CD8-positive, alpha-beta memory T cell (primary cell): ENCODE measurements around the gene CPA5. TPM values are rescaled to one million over a fixed set of nuclear protein-coding genes. Genes with fewer than 3 reads are reported as not detected.

Experiments
- CTCF ChIA-PET: fragments of 350-600 bp; sonication (Branson Sonifier 250); formaldehyde crosslinking; loops from one replicate; lab custom pipeline; 2021; ENCODE audit warnings: antibody characterized with exemption; lab: Charles Lee
- POLR2A ChIA-PET: fragments of 350-600 bp; sonication (Branson Sonifier 250); formaldehyde crosslinking; loops from one replicate; lab custom pipeline; 2021; ENCODE audit warnings: antibody characterized with exemption; lab: Charles Lee
- DNase-seq, 5 donors: peaks; one replicate each; pipeline versions ENCODE4 v3.0.0 to v3.0.0-alpha.2; 2020 to 2022; ENCODE audit warnings: mixed read lengths in 1 of 5
- H3K27ac ChIP-seq: one replicate; pipeline ENCODE4 v1.7.0; 2013; ENCODE audit warnings: low read depth, mild to moderate bottlenecking, low read length, moderate library complexity
- H3K27me3 ChIP-seq: 2 replicates; pipeline ENCODE4 v1.7.0; 2013; ENCODE audit warnings: low read length, mild to moderate bottlenecking; ENCODE audit not compliant: insufficient read depth, poor library complexity, severe bottlenecking
- H3K36me3 ChIP-seq: 2 replicates; pipeline ENCODE4 v1.7.0; 2013; ENCODE audit warnings: mild to moderate bottlenecking, low read length, moderate library complexity; ENCODE audit not compliant: insufficient read depth
- H3K4me1 ChIP-seq: 2 replicates; pipeline ENCODE4 v1.7.0; 2013; ENCODE audit warnings: mild to moderate bottlenecking, low read length, moderate library complexity; ENCODE audit not compliant: insufficient read depth
- H3K4me3 ChIP-seq: 2 replicates; pipeline ENCODE4 v1.7.0; 2013; ENCODE audit warnings: mild to moderate bottlenecking, low read length
- H3K9me3 ChIP-seq: 2 replicates; pipeline ENCODE4 v1.7.0; 2013; ENCODE audit warnings: mild to moderate bottlenecking, low read length
- H3K27ac Mint-ChIP-seq, 8 donors: one replicate each; pipeline ENCODE4 v1.8.0; 2020 to 2021; ENCODE audit warnings: mixed read lengths in 8 of 8, mild to moderate bottlenecking in 6 of 8, inconsistent platforms in 3 of 8, moderate library complexity in 3 of 8
- H3K27me3 Mint-ChIP-seq, 2 donors: one replicate each; pipeline ENCODE4 v1.8.0; 2020 to 2021; ENCODE audit warnings: mixed read lengths in 2 of 2, mild to moderate bottlenecking in 1 of 2, moderate library complexity in 1 of 2
- H3K36me3 Mint-ChIP-seq, 3 donors: one replicate each; pipeline ENCODE4 v1.8.0; 2020 to 2021; ENCODE audit warnings: mixed read lengths in 3 of 3, inconsistent platforms in 1 of 3, mild to moderate bottlenecking in 1 of 3
- H3K4me1 Mint-ChIP-seq, 3 donors: one replicate each; pipeline ENCODE4 v1.8.0; 2020 to 2021; ENCODE audit warnings: mixed read lengths in 3 of 3, inconsistent platforms in 1 of 3, mild to moderate bottlenecking in 1 of 3
- H3K4me3 Mint-ChIP-seq, 7 donors: one replicate each; pipeline ENCODE4 v1.8.0; 2020 to 2021; ENCODE audit warnings: mixed read lengths in 7 of 7, mild to moderate bottlenecking in 6 of 7, moderate library complexity in 4 of 7, inconsistent platforms in 2 of 7
- H3K9me3 Mint-ChIP-seq, 5 donors: one replicate each; pipeline ENCODE4 v1.8.0; 2020 to 2022; ENCODE audit warnings: mixed read lengths in 5 of 5, mild to moderate bottlenecking in 3 of 5, moderate library complexity in 2 of 5, inconsistent platforms in 1 of 5
- polyA plus RNA-seq: library from polyadenylated mRNA; unstranded; fragments of 300-500 nt; fragmentation: Illumina TruSeq; gene quantifications from one replicate; pipeline ENCODE4 v1.2.3, GENCODE V29; 2021
- total RNA-seq, 2 experiments: library from RNA; stranded (reverse); gene quantifications; one replicate each; pipeline ENCODE4 v1.2.3, GENCODE V29; 2021

Gene CPA5
- total and polyA plus RNA-seq, 3 experiments from 2014 or later = 1.0 to 30.5 (median 2.0) TPM

GRCh38 chr7:130394421-130395195 lies 50.0 kb downstream of the CPA5 start:
- H3K4me1 ChIP-seq = peaks cover 21% of the 10 kb centered on the region
- Mint-ChIP-seq H3K27me3 (no peaks in the 10 kb centered on the region), H3K27ac (peak overlapping the region; percentile 16 to 92 (median 85)), H3K9me3 (no peaks in the 10 kb centered on the region), H3K4me1 (peaks cover 15 to 21% (median 20%) of the 10 kb centered on the region in 3 donors), H3K36me3 (peaks cover 0 to 11% (median 2%) of the 10 kb centered on the region in 3 donors), H3K4me3 (peak overlapping the region; percentile 8 to 83 (median 72))
- H3K4me3 ChIP-seq = peak overlapping the region; percentile 37
- H3K9me3 ChIP-seq = no peaks in the 10 kb centered on the region
- H3K27ac ChIP-seq = no peak overlapping the region
- ChIA-PET POLR2A (interaction anchor here (0.7 kb wide), 1 partner anchor 27 kb away, joined by 3 read pairs; no protein-coding TSS in a partner anchor), CTCF (no interaction called here)
- peak in 2 of 5 donors; percentile 44 to 72 for DNase-seq
- H3K27me3 ChIP-seq = no peaks in the 10 kb centered on the region
- no peaks in the 10 kb centered on the region for H3K36me3 ChIP-seq

- DNase-seq = no peak
- Mint-ChIP-seq H3K27me3 (no peaks in the 10 kb centered on the region), H3K27ac (peak overlapping the region in 1 of 8 donors; percentile 40), H3K36me3 (peaks cover 4 to 16% (median 8%) of the 10 kb centered on the region in 3 donors), H3K4me1 (peaks cover 15 to 21% (median 20%) of the 10 kb centered on the region in 3 donors), H3K4me3 (no peak overlapping the region), H3K9me3 (no peaks in the 10 kb centered on the region)
- H3K9me3 ChIP-seq = no peaks in the 10 kb centered on the region
- POLR2A ChIA-PET = no interaction called here
- no peaks in the 10 kb centered on the region for H3K27me3 ChIP-seq
- CTCF ChIA-PET = no interaction called here
- H3K27ac ChIP-seq = no peak overlapping the region
- H3K4me1 ChIP-seq = peaks cover 21% of the 10 kb centered on the region
- no peak overlapping the region for H3K4me3 ChIP-seq
- no peaks in the 10 kb centered on the region for H3K36me3 ChIP-seq
Measured at GRCh38 chr7:130395421-130395820, 50.8 kb downstream of the CPA5 start.

GRCh38 chr7:130396109-130396508 lies 51.5 kb downstream of the CPA5 start:
- peak overlapping the region in 1 of 8 donors; percentile 38 for H3K27ac Mint-ChIP-seq
- POLR2A ChIA-PET = no interaction called here
- Histone ChIP-seq H3K27me3 (no peaks in the 10 kb centered on the region), H3K4me1 (peaks cover 21% of the 10 kb centered on the region), H3K9me3 (no peaks in the 10 kb centered on the region), H3K36me3 (no peaks in the 10 kb centered on the region), H3K27ac (no peak overlapping the region), H3K4me3 (no peak overlapping the region)
- peaks cover 15 to 21% (median 20%) of the 10 kb centered on the region in 3 donors for H3K4me1 Mint-ChIP-seq
- H3K27me3 Mint-ChIP-seq = no peaks in the 10 kb centered on the region
- no peak overlapping the region for H3K4me3 Mint-ChIP-seq
- no peaks in the 10 kb centered on the region for H3K9me3 Mint-ChIP-seq
- no peak for DNase-seq
- peaks cover 5 to 22% (median 11%) of the 10 kb centered on the region in 3 donors for H3K36me3 Mint-ChIP-seq
- CTCF ChIA-PET = no interaction called here

GRCh38 chr7:130397051-130397757 lies 52.6 kb downstream of the CPA5 start:
- CTCF ChIA-PET = interaction anchor here (0.7 kb wide), 1 partner anchor 14 kb away, joined by 5 read pairs; no protein-coding TSS in a partner anchor
- POLR2A ChIA-PET = no interaction called here
- no peaks in the 10 kb centered on the region for H3K36me3 ChIP-seq
- H3K4me1 ChIP-seq = peaks cover 21% of the 10 kb centered on the region
- Mint-ChIP-seq H3K4me3 (no peak overlapping the region), H3K4me1 (peaks cover 15 to 21% (median 20%) of the 10 kb centered on the region in 3 donors), H3K27ac (no peak overlapping the region), H3K36me3 (peaks cover 5 to 28% (median 11%) of the 10 kb centered on the region in 3 donors), H3K27me3 (no peaks in the 10 kb centered on the region), H3K9me3 (no peaks in the 10 kb centered on the region)
- no peak for DNase-seq
- no peak overlapping the region for H3K4me3 ChIP-seq
- H3K27me3 ChIP-seq = no peaks in the 10 kb centered on the region
- no peak overlapping the region for H3K27ac ChIP-seq
- no peaks in the 10 kb centered on the region for H3K9me3 ChIP-seq

GRCh38 chr7:130397758-130398073 lies 53.1 kb downstream of the CPA5 start:
- Mint-ChIP-seq H3K27me3 (no peaks in the 10 kb centered on the region), H3K36me3 (peaks cover 9 to 32% (median 11%) of the 10 kb centered on the region in 3 donors)

GRCh38 chr7:130398526-130399090 lies 54.0 kb downstream of the CPA5 start:
- DNase-seq = no peak
- ChIA-PET CTCF (no interaction called here), POLR2A (no interaction called here)
- Mint-ChIP-seq H3K4me3 (no peak overlapping the region), H3K27ac (peak overlapping the region in 1 of 8 donors; percentile 12), H3K4me1 (peaks cover 14 to 18% (median 17%) of the 10 kb centered on the region in 3 donors), H3K36me3 (peaks cover 9 to 34% (median 11%) of the 10 kb centered on the region in 3 donors), H3K9me3 (no peaks in the 10 kb centered on the region), H3K27me3 (no peaks in the 10 kb centered on the region)
- Histone ChIP-seq H3K36me3 (no peaks in the 10 kb centered on the region), H3K27me3 (no peaks in the 10 kb centered on the region), H3K27ac (no peak overlapping the region), H3K4me3 (no peak overlapping the region), H3K9me3 (no peaks in the 10 kb centered on the region), H3K4me1 (peaks cover 20% of the 10 kb centered on the region)

More at GRCh38 chr7:130397758-130398073, 53.1 kb downstream of the CPA5 start:
- Mint-ChIP-seq H3K27ac (no peak overlapping the region), H3K4me3 (no peak overlapping the region), H3K9me3 (no peaks in the 10 kb centered on the region), H3K4me1 (peaks cover 15 to 21% (median 20%) of the 10 kb centered on the region in 3 donors)
- no peak for DNase-seq
- Histone ChIP-seq H3K27me3 (no peaks in the 10 kb centered on the region), H3K36me3 (no peaks in the 10 kb centered on the region), H3K27ac (no peak overlapping the region), H3K9me3 (no peaks in the 10 kb centered on the region), H3K4me1 (peaks cover 21% of the 10 kb centered on the region), H3K4me3 (no peak overlapping the region)
- CTCF ChIA-PET = no interaction called here
- POLR2A ChIA-PET = no interaction called here

- POLR2A ChIA-PET = interaction anchor here (0.6 kb wide), 1 partner anchor 9 kb away, joined by 4 read pairs; no protein-coding TSS in a partner anchor
- H3K27ac ChIP-seq = no peak overlapping the region
- Mint-ChIP-seq H3K27me3 (no peaks in the 10 kb centered on the region), H3K36me3 (peaks cover 9 to 37% (median 11%) of the 10 kb centered on the region in 3 donors), H3K9me3 (no peaks in the 10 kb centered on the region), H3K4me3 (no peak overlapping the region), H3K27ac (no peak overlapping the region), H3K4me1 (peaks cover 2 to 3% (median 3%) of the 10 kb centered on the region in 3 donors)
- H3K4me3 ChIP-seq = no peak overlapping the region
- H3K4me1 ChIP-seq = peaks cover 5% of the 10 kb centered on the region
- H3K36me3 ChIP-seq = no peaks in the 10 kb centered on the region
- no peaks in the 10 kb centered on the region for H3K9me3 ChIP-seq
- H3K27me3 ChIP-seq = no peaks in the 10 kb centered on the region
- CTCF ChIA-PET = no interaction called here
- no peak for DNase-seq
Measured at GRCh38 chr7:130400120-130400572, 55.5 kb downstream of the CPA5 start.
